T-helper 1 cell treated with Interleukin-12 subunit alpha and Interleukin-12 subunit beta and Interleukin-4 antibody, amounts not matched to agents 30 μg/mL and 1 μg/mL, for 36 hours (primary cell): Measurements from ENCODE around the gene AAGAB.
"Not testable (repeated sequence)": the region's sequence is repeated elsewhere in the genome, so short reads cannot be mapped to it uniquely, and the experiment has no call there.

Experiments used
- H3K27ac Mint-ChIP-seq: one replicate; pipeline ENCODE4 v1.8.0; 2021; ENCODE audit warnings: mild to moderate bottlenecking, mixed read lengths
- H3K27me3 Mint-ChIP-seq: one replicate; pipeline ENCODE4 v1.8.0; 2021; ENCODE audit warnings: low read depth, mixed read lengths
- H3K36me3 Mint-ChIP-seq: one replicate; pipeline ENCODE4 v1.8.0; 2021; ENCODE audit warnings: low read depth, mixed read lengths
- H3K4me1 Mint-ChIP-seq: one replicate; pipeline ENCODE4 v1.8.0; 2021; ENCODE audit warnings: low read depth, mixed read lengths
- H3K4me3 Mint-ChIP-seq: one replicate; pipeline ENCODE4 v1.8.0; 2021; ENCODE audit warnings: mild to moderate bottlenecking, moderate library complexity, mixed read lengths
- H3K9me3 Mint-ChIP-seq: one replicate; pipeline ENCODE4 v1.8.0; 2021; ENCODE audit warnings: mixed read lengths

AAGAB gene

GRCh38 chr15:67254238-67255175 lies at the start of gene AAGAB, which contains the start of gene IQCH:
TSS of gene AAGAB (minus strand) at chr15:67254661. CDS start at chr15:67254631, 30 bp downstream.
TSS of gene IQCH (plus strand) at chr15:67254786. CDS start at chr15:67254897, 111 bp downstream.
- Mint-ChIP-seq H3K36me3 (peaks cover 11% of the 10 kb centered on the region), H3K4me1 (peaks cover 28% of the 10 kb centered on the region), H3K27me3 (peaks cover 24% of the 10 kb centered on the region), H3K27ac (peak within 1 kb of the TSS; percentile 99), H3K9me3 (no peaks in the 10 kb centered on the region), H3K4me3 (peak within 1 kb of the TSS; percentile 100)

GRCh38 chr15:67303490-67304363 lies 49.3 kb upstream of the AAGAB start:
- Mint-ChIP-seq H3K4me3 (no peak overlapping the region), H3K36me3 (no peaks in the 10 kb centered on the region), H3K27ac (no peak overlapping the region), H3K9me3 (no peaks in the 10 kb centered on the region), H3K4me1 (no peaks in the 10 kb centered on the region), H3K27me3 (peaks cover 6% of the 10 kb centered on the region)

- Mint-ChIP-seq H3K4me3 (no peak overlapping the region), H3K4me1 (no peaks in the 10 kb centered on the region), H3K27me3 (peaks cover 6% of the 10 kb centered on the region), H3K36me3 (no peaks in the 10 kb centered on the region), H3K27ac (no peak overlapping the region), H3K9me3 (no peaks in the 10 kb centered on the region)
Observed at GRCh38 chr15:67300266-67301025, 46.0 kb upstream of the AAGAB start.

- Mint-ChIP-seq H3K4me3 (no peak overlapping the region), H3K27ac (no peak overlapping the region), H3K27me3 (peaks cover 4% of the 10 kb centered on the region), H3K9me3 (no peaks in the 10 kb centered on the region), H3K36me3 (no peaks in the 10 kb centered on the region), H3K4me1 (no peaks in the 10 kb centered on the region)
Observed at GRCh38 chr15:67296684-67297083, 42.2 kb upstream of the AAGAB start.

GRCh38 chr15:67296188-67296587 lies 41.7 kb upstream of the AAGAB start:
- Mint-ChIP-seq H3K4me1 (no peaks in the 10 kb centered on the region), H3K36me3 (no peaks in the 10 kb centered on the region), H3K27me3 (peaks cover 4% of the 10 kb centered on the region), H3K27ac (no peak overlapping the region), H3K9me3 (no peaks in the 10 kb centered on the region), H3K4me3 (no peak overlapping the region)

GRCh38 chr15:67290319-67290718 lies 35.9 kb upstream of the AAGAB start:
- Mint-ChIP-seq H3K27ac (no peak overlapping the region), H3K27me3 (peaks cover 7% of the 10 kb centered on the region), H3K36me3 (no peaks in the 10 kb centered on the region), H3K4me3 (no peak overlapping the region), H3K9me3 (peaks cover 4% of the 10 kb centered on the region), H3K4me1 (no peaks in the 10 kb centered on the region)

GRCh38 chr15:67286400-67286799 lies 31.9 kb upstream of the AAGAB start:
- not testable (repeated sequence) for H3K36me3 Mint-ChIP-seq, H3K27ac Mint-ChIP-seq, H3K4me3 Mint-ChIP-seq, H3K4me1 Mint-ChIP-seq, H3K9me3 Mint-ChIP-seq
- H3K27me3 Mint-ChIP-seq, result peaks cover 17% of the 10 kb centered on the region

- not testable (repeated sequence) for H3K27ac Mint-ChIP-seq
Observed at GRCh38 chr15:67285625-67286024, 31.2 kb upstream of the AAGAB start.

GRCh38 chr15:67281714-67282113 lies 27.3 kb upstream of the AAGAB start:
- Mint-ChIP-seq H3K4me1 (no peaks in the 10 kb centered on the region), H3K27me3 (peaks cover 39% of the 10 kb centered on the region), H3K4me3 (no peak overlapping the region), H3K27ac (no peak overlapping the region), H3K9me3 (peaks cover 6% of the 10 kb centered on the region), H3K36me3 (no peaks in the 10 kb centered on the region)

More at GRCh38 chr15:67285625-67286024, 31.2 kb upstream of the AAGAB start:
- H3K27me3 Mint-ChIP-seq, result peaks cover 17% of the 10 kb centered on the region
- not testable (repeated sequence) for H3K36me3 Mint-ChIP-seq, H3K4me1 Mint-ChIP-seq, H3K9me3 Mint-ChIP-seq, H3K4me3 Mint-ChIP-seq

- H3K4me1 Mint-ChIP-seq, result no peaks in the 10 kb centered on the region
- no peak overlapping the region for H3K27ac Mint-ChIP-seq
- H3K4me3 Mint-ChIP-seq, result no peak overlapping the region
- peaks cover 43% of the 10 kb centered on the region for H3K27me3 Mint-ChIP-seq
- peaks cover under 1% of the 10 kb centered on the region for H3K9me3 Mint-ChIP-seq
- peaks cover 1% of the 10 kb centered on the region for H3K36me3 Mint-ChIP-seq
Observed at GRCh38 chr15:67280217-67280616, 25.8 kb upstream of the AAGAB start.

- Mint-ChIP-seq H3K27ac (no peak overlapping the region), H3K4me3 (no peak overlapping the region), H3K4me1 (no peaks in the 10 kb centered on the region), H3K9me3 (peaks cover 17% of the 10 kb centered on the region), H3K36me3 (peaks cover 7% of the 10 kb centered on the region), H3K27me3 (peaks cover 47% of the 10 kb centered on the region)
Observed at GRCh38 chr15:67276666-67277065, 22.2 kb upstream of the AAGAB start.

GRCh38 chr15:67274236-67274635 lies 19.8 kb upstream of the AAGAB start:
- Mint-ChIP-seq H3K27me3 (peaks cover 65% of the 10 kb centered on the region), H3K4me3 (no peak overlapping the region), H3K27ac (no peak overlapping the region), H3K4me1 (no peaks in the 10 kb centered on the region), H3K36me3 (peaks cover 8% of the 10 kb centered on the region), H3K9me3 (peaks cover 22% of the 10 kb centered on the region)

GRCh38 chr15:67267951-67268941 lies 13.8 kb upstream of the AAGAB start:
- Mint-ChIP-seq H3K36me3 (peaks cover 3% of the 10 kb centered on the region), H3K27me3 (peaks cover 37% of the 10 kb centered on the region), H3K27ac (no peak overlapping the region), H3K9me3 (peaks cover 9% of the 10 kb centered on the region), H3K4me3 (no peak overlapping the region), H3K4me1 (peaks cover 11% of the 10 kb centered on the region)
